ENCODE results near the gene METAP1D. TPM values are rescaled to one million over a fixed set of nuclear protein-coding genes. Genes with fewer than 3 reads are reported as not detected.

Gene METAP1D
- polyA plus RNA-seq, 2 of the 4 experiments (the other 2 are of a cell fraction), result 7.3 to 13.3 TPM

DNA sequence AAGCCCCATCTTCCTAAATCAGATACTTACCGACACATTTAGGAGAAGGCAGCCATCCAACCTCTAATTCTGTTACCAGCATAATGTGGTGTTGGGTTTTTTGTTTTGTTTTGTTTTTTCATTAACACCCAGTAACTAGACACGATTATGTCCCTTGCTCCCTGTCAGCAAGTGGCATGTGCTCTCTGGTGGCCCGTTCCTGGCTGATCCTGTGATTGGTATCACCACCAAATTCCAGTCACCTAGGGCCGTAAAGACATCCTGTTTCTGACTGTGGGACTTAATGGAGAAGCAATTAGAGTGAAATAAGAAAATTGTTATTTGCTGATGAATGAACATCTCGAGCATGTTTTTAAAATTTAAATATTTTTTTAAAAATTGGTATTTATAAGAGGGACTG, 79.7 kb downstream of the METAP1D start:
- no peak for ATAC-seq
- ChIA-PET CTCF (no interaction called here), POLR2A (no interaction called here)
- Histone ChIP-seq H3K4me3 (no peak overlapping the region), H3K4me1 (no peaks in the 10 kb centered on the region), H3K4me2 (no peak overlapping the region), H3K27ac (no peak overlapping the region), H3K9me3 (no peaks in the 10 kb centered on the region)
- DNase-seq (ENCODE audit: low read depth in 1 of 2, low spot score in 1 of 2), result no peak
- FAIRE-seq, result no peak
- TF ChIP-seq RAD21 (conservative IDR thresholded peaks at IDR 0.05 in 1 of 2, IDR thresholded peaks at IDR 0.05 in 1 of 2) (no peak), FOSB (CRISPR knock-in tag; IDR thresholded peaks at IDR 0.05) (no peak), REST (IDR thresholded peaks at IDR 0.05) (no peak), BHLHE40 (IDR thresholded peaks at IDR 0.05; ENCODE audit: low read depth, low read length) (no peak), GATA3 (IDR thresholded peaks at IDR 0.05; ENCODE audit: borderline replicate concordance) (no peak), JUNB (IDR thresholded peaks at IDR 0.05) (no peak), NFE2L2 (conservative IDR thresholded peaks at IDR 0.05; ENCODE audit: low read length) (no peak), RARB (CRISPR knock-in tag; IDR thresholded peaks at IDR 0.05) (no peak), SREBF2 (IDR thresholded peaks at IDR 0.05) (no peak)
- TF ChIP-seq, protein P1, sequence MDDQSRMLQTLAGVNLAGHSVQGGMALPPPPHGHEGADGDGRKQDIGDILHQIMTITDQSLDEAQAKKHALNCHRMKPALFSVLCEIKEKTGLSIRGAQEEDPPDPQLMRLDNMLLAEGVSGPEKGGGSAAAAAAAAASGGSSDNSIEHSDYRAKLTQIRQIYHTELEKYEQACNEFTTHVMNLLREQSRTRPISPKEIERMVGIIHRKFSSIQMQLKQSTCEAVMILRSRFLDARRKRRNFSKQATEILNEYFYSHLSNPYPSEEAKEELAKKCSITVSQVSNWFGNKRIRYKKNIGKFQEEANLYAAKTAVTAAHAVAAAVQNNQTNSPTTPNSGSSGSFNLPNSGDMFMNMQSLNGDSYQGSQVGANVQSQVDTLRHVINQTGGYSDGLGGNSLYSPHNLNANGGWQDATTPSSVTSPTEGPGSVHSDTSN (IDR thresholded peaks at IDR 0.05), result no peak
- 77% methylated on average over 5 of the region's 5 CpGs for WGBS (ENCODE audit: missing lambda C conversion rate)

- TF ChIP-seq USF2 (IDR thresholded peaks at IDR 0.05) (no peak), CBX2 (IDR thresholded peaks at IDR 0.05; ENCODE audit: borderline replicate concordance, low read depth) (no peak), POLR2A (IDR thresholded peaks at IDR 0.05; ENCODE audit: low read length) (no peak), RFX5 (IDR thresholded peaks at IDR 0.05) (no peak), MAFK (IDR thresholded peaks at IDR 0.05; ENCODE audit: partially characterized antibody) (no peak), HOXA7 (CRISPR knock-in tag; IDR thresholded peaks at IDR 0.05) (no peak), JUN (IDR thresholded peaks at IDR 0.05) (no peak)
- TF ChIP-seq, protein P1 (IDR thresholded peaks at IDR 0.05), result no peak
- DNase-seq (ENCODE audit: low read depth in 1 of 2, low spot score in 1 of 2) (no peak), ATAC-seq (no peak), FAIRE-seq (no peak)
- Histone ChIP-seq H3K9me3 (no peaks in the 10 kb centered on the region), H3K27ac (no peak overlapping the region), H3K4me2 (no peak overlapping the region), H3K4me1 (no peaks in the 10 kb centered on the region), H3K4me3 (no peak overlapping the region)
- POLR2A ChIA-PET, result no interaction called here
- CTCF ChIA-PET, result no interaction called here
- 90% methylated on average over 38 of the region's 38 CpGs for WGBS (ENCODE audit: missing lambda C conversion rate)
Observed at GRCh38 chr2:172079838-172080640, 80.3 kb downstream of the METAP1D start.
